Measurements from ENCODE around the gene FER1L5.

FER1L5 gene

GRCh38 chr2:96699621-96700020, 57.1 kb downstream of the FER1L5 start:
- DNase-seq = no peak

- DNase-seq = no peak
Measured at GRCh38 chr2:96700086-96700485, 57.5 kb downstream of the FER1L5 start.

- DNase-seq = no peak
Measured at GRCh38 chr2:96701636-96702035, 59.1 kb downstream of the FER1L5 start.

GRCh38 chr2:96702098-96702785, 59.7 kb downstream of the FER1L5 start:
- no peak for DNase-seq

GRCh38 chr2:96703021-96703751, 60.6 kb downstream of the FER1L5 start:
- no peak for DNase-seq

- DNase-seq = no peak
Measured at GRCh38 chr2:96710985-96711384, 68.4 kb downstream of the FER1L5 start.

GRCh38 chr2:96715658-96716057, 73.1 kb downstream of the FER1L5 start:
- DNase-seq = no peak

- no peak for DNase-seq
Measured at GRCh38 chr2:96716388-96716787, 73.8 kb downstream of the FER1L5 start.

- no peak for DNase-seq
Measured at GRCh38 chr2:96726131-96726530, 83.6 kb downstream of the FER1L5 start.

- no peak for DNase-seq
Measured at GRCh38 chr2:96727431-96727830, 84.9 kb downstream of the FER1L5 start.

- DNase-seq = no peak
Measured at GRCh38 chr2:96729748-96730147, 87.2 kb downstream of the FER1L5 start.

- no peak for DNase-seq
Measured at GRCh38 chr2:96730212-96730611, 87.6 kb downstream of the FER1L5 start.

- no peak for DNase-seq
Measured at GRCh38 chr2:96733931-96734330, 91.4 kb downstream of the FER1L5 start.

- DNase-seq = no peak
Measured at GRCh38 chr2:96734880-96735583, 92.5 kb downstream of the FER1L5 start.

GRCh38 chr2:96737251-96737650, 94.7 kb downstream of the FER1L5 start:
- DNase-seq = no peak

GRCh38 chr2:96737831-96738230, 95.3 kb downstream of the FER1L5 start:
- DNase-seq = no peak

GRCh38 chr2:96739076-96739632, 96.6 kb downstream of the FER1L5 start:
- no peak for DNase-seq

GRCh38 chr2:96739633-96740428, 97.3 kb downstream of the FER1L5 start, which contains the start of gene LMAN2L:
TSS of gene LMAN2L (minus strand) at chr2:96740064. CDS start at chr2:96740040, 24 bp downstream.
- peak; percentile 98 for DNase-seq

GRCh38 chr2:96747061-96747617, 104.6 kb downstream of the FER1L5 start:
- DNase-seq = no peak

- no peak for DNase-seq
Measured at GRCh38 chr2:96751800-96752199, 109.2 kb downstream of the FER1L5 start.

- no peak for DNase-seq
Measured at GRCh38 chr2:96753661-96754282, 111.2 kb downstream of the FER1L5 start.

- DNase-seq = no peak
Measured at GRCh38 chr2:96754317-96754716, 111.8 kb downstream of the FER1L5 start.

Measured in NCI-H1694 (cell line).